GM12891 (cell line): ENCODE measurements around the gene PIWIL4.

Experiments
- DNase-seq: peaks from one replicate; pipeline ENCODE4 v3.0.0; 2011; ENCODE audit warnings: low spot score; ENCODE audit not compliant: insufficient read length
- FAIRE-seq: peaks from 2 replicates; lab custom pipeline; 2011; peaks lifted over from hg19 to GRCh38; lab: Jason Lieb, UNC
- PAX5 ChIP-seq: IDR thresholded peaks from 2 replicates; pipeline ENCODE4 v1.6.1; 2011; ENCODE audit warnings: low read length, moderate library complexity, mild to moderate bottlenecking; ENCODE audit not compliant: insufficient read depth, severe bottlenecking
- POLR2A ChIP-seq: IDR thresholded peaks from 2 replicates; pipeline ENCODE4 v1.6.1; 2011; ENCODE audit warnings: low read depth, low read length, control low read depth
- POLR2AphosphoS5 ChIP-seq: IDR thresholded peaks from 2 replicates; pipeline ENCODE4 v1.6.1; 2011; ENCODE audit warnings: low read depth, low read length, control low read depth
- POU2F2 ChIP-seq: IDR thresholded peaks from 2 replicates; pipeline ENCODE4 v1.6.1; 2011; ENCODE audit warnings: low read depth, mild to moderate bottlenecking, control low read depth, low read length, moderate library complexity
- SPI1 ChIP-seq: IDR thresholded peaks from 2 replicates; pipeline ENCODE4 v1.6.1; 2011; ENCODE audit warnings: low read depth, low read length, control low read depth
- TAF1 ChIP-seq: IDR thresholded peaks from 2 replicates; pipeline ENCODE4 v1.6.1; 2011; ENCODE audit warnings: low read depth, low read length, control low read depth

Gene PIWIL4

GRCh38 chr11:94583866-94584500, 16.8 kb downstream of the PIWIL4 start:
- TF ChIP-seq POLR2A: peak; percentile 80
- peak; percentile 59; the same call in 1 of the 2 replicates for TF ChIP-seq POLR2AphosphoS5
- TF ChIP-seq POU2F2: no peak
- peak; percentile 60; the same call in 1 of the 2 replicates for TF ChIP-seq TAF1
- no peak for DNase-seq
- peak; percentile 69 for FAIRE-seq

DNA sequence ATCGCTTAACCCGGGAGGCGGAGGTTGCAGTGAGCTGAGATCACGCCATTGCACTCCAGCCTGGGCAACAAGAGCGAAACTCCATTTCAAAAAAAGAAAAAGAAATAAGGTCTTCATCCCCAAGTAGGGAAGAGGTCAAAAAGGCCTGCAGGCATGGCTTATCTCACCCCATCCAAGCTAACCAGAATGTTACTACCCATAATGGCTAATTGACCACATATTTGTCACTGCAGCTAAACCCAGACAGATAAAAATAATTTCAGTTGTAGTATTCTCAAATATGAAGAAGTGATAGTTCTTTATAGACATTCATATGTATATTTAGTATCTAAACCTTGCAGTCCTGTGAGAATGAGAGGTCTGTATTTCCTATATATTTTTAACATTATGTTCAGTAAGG, 17.8 kb downstream of the PIWIL4 start:
- TF ChIP-seq SPI1: no peak
- no peak for TF ChIP-seq POLR2A
- TF ChIP-seq PAX5: no peak
- no peak for TF ChIP-seq POU2F2
- no peak for TF ChIP-seq TAF1
- TF ChIP-seq POLR2AphosphoS5: no peak
- DNase-seq (no peak), FAIRE-seq (no peak)

DNA sequence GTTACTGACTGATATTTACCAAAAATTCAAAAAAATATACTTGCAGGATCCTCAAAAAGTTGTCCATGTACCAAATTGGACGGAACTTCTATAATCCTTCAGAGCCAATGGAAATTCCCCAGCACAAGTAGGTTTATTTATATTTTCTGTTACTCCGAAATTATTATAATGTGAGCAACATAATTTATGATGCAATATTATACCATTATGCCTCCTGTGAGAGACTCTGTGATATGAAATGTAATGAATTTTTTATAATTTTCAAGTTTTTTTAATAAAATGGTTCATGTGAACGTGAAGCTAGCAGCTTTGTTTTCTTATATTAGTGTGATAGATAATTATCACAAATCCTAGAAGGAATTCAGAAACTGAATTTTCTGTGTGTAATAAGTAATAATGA, 18.2 kb downstream of the PIWIL4 start:
- FAIRE-seq (no peak), DNase-seq (no peak)
- no peak for TF ChIP-seq TAF1
- no peak for TF ChIP-seq POLR2A
- TF ChIP-seq PAX5: no peak
- no peak for TF ChIP-seq POLR2AphosphoS5
- TF ChIP-seq POU2F2: no peak
- TF ChIP-seq SPI1: no peak

DNA sequence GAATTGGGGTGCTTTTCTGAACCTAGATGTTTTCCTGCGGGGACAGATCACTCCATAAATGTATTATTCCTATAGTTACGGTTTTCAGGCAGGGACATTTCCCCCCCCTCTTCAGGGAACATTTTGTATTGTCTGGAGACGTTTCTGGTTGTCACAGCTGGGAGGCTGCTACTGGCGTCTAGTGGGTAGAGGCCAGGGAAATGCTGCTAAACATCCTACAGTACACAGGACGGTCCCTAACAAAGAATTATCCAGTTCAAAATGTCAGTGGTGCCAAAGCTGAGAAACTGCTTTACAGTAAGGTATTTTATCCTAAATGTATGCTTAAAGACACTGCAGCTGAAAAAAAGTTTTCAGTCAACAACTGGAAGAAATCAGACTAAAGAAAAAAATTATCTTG, 19.4 kb downstream of the PIWIL4 start:
- FAIRE-seq: peak; percentile 23
- TF ChIP-seq POLR2AphosphoS5 (no peak), TAF1 (no peak), POU2F2 (no peak), SPI1 (no peak)
- no peak for DNase-seq

GRCh38 chr11:94586978-94587377, 19.8 kb downstream of the PIWIL4 start:
- FAIRE-seq: peak; percentile 51
- TF ChIP-seq POLR2AphosphoS5 (no peak), POU2F2 (no peak), PAX5 (no peak), SPI1 (no peak), POLR2A (no peak)
- DNase-seq: no peak

DNA sequence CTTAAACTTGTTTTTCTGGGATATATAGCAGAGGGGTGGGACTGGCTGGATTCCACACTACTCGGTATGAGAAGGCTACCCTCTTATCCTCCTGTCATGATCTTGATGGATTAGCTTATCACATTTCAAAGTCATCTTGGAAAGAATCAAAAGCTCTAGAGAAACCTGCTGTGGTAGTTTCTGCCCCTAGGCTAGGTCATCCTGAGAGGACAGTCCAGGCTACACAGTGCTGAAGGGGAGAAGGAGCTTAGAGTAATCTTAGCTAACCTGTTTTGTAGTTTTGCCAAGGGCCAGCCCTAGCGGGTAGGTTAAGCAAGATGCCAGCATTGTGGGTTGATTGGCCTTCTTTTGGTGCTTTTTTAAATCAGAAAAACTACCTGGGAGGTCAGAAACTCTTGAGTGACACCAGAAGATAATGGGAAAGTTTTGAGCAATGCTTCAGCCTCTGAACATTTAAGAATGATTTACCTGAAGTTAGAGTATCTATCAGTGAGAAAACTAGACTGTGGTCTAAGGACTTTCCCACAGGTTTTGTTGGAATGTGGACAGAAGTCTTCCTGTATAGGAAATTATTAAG, 21.3 kb downstream of the PIWIL4 start:
- DNase-seq (no peak), FAIRE-seq (no peak)
- TF ChIP-seq PAX5 (no peak), POLR2A (no peak), POLR2AphosphoS5 (no peak), POU2F2 (no peak), TAF1 (no peak), SPI1 (no peak)

GRCh38 chr11:94590352-94591041, 23.3 kb downstream of the PIWIL4 start:
- TF ChIP-seq TAF1 (no peak), POU2F2 (no peak), SPI1 (no peak), POLR2AphosphoS5 (no peak), POLR2A (no peak), PAX5 (no peak)
- FAIRE-seq (no peak), DNase-seq (no peak)

DNA sequence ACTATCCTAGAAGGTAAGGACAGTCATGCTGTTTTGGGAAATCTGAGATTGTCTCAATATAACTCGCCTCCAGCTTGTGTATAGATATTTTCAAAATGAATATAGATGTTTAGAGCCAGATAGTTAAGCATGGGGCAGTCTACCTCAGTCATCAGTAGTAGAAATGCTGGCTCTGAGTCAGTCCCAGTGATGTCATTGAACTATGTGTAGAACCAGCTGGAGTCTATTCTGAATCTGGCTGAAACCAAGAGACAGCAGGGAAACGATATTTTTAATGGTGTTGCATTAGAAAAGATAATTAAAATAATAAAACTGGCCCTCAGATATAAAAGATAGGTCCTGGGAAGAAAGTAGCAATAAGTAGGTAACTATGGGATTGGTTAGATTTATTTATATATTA, 25.9 kb downstream of the PIWIL4 start:
- no peak for FAIRE-seq

DNA sequence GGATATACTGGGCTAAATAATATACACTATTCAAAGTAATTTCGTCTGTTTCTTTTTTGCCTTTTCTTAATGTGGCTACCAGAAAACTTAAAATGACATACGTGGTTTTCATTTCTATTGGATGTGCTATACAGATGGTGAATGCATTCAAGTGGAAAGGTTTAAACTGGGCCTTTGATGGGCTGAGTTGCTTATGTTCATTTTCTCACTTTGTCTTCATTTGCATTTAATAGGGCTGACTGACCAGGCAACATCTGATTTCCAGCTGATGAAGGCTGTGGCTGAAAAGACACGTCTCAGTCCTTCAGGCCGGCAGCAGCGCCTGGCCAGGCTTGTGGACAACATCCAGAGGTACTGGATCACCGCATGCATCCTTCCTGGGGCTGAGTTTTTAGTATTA, 27.9 kb downstream of the PIWIL4 start:
- no peak for FAIRE-seq
- TF ChIP-seq PAX5: no peak
- TF ChIP-seq POLR2AphosphoS5: no peak
- TF ChIP-seq TAF1: no peak
- TF ChIP-seq SPI1: no peak
- TF ChIP-seq POU2F2: no peak
- TF ChIP-seq POLR2A: no peak
- no peak for DNase-seq

More for the DNA sequence above, 25.9 kb downstream of the PIWIL4 start:
- TF ChIP-seq POLR2AphosphoS5: no peak
- TF ChIP-seq PAX5: no peak
- TF ChIP-seq POLR2A: no peak
- no peak for TF ChIP-seq POU2F2
- TF ChIP-seq SPI1: no peak
- TF ChIP-seq TAF1: no peak
- DNase-seq: no peak
